Liver (tissue), 3 donors: Measurements from ENCODE around the gene MCM7.

ENCODE experiments used
- EGR1 ChIP-seq, 2 donors: IDR thresholded peaks; 2 replicates each; pipeline ENCODE4 v1.6.1; 2016 to 2018; ENCODE audit warnings: antibody characterized with exemption in 2 of 2, low read depth in 2 of 2
- GABPA ChIP-seq, 2 donors: IDR thresholded peaks in 1 of 2; conservative IDR thresholded peaks in 1 of 2; 2 replicates each; pipeline ENCODE4 v1.6.1; 2016; ENCODE audit warnings: antibody characterized with exemption in 2 of 2, mild to moderate bottlenecking in 1 of 2, moderate library complexity in 1 of 2
- HNF4G ChIP-seq: IDR thresholded peaks from 2 replicates; pipeline ENCODE4 v1.6.1; 2016; ENCODE audit warnings: antibody characterized with exemption
- JUND ChIP-seq, 2 donors: IDR thresholded peaks; 2 replicates each; pipeline ENCODE4 v1.6.1; 2016; ENCODE audit warnings: antibody characterized with exemption in 2 of 2
- RAD21 ChIP-seq, 2 donors: IDR thresholded peaks; 2 replicates each; pipeline ENCODE4 v1.6.1; 2016; ENCODE audit warnings: antibody characterized with exemption in 2 of 2, mild to moderate bottlenecking in 2 of 2
- SP1 ChIP-seq: IDR thresholded peaks from 2 replicates; pipeline ENCODE4 v1.6.1; 2018; ENCODE audit warnings: antibody characterized with exemption, mild to moderate bottlenecking
- TAF1 ChIP-seq: conservative IDR thresholded peaks from 2 replicates; pipeline ENCODE4 v1.6.1; 2016; ENCODE audit warnings: antibody characterized with exemption, mild to moderate bottlenecking
- YY1 ChIP-seq: IDR thresholded peaks from 2 replicates; pipeline ENCODE4 v1.6.1; 2016; ENCODE audit warnings: antibody characterized with exemption, mild to moderate bottlenecking
- TF ChIP-seq, protein P1 (sequence below): fragments of 150-350 bp; IDR thresholded peaks from 2 replicates; pipeline ENCODE4 v1.5.1; 2017; ENCODE audit warnings: improper control_type of control experiment, low read depth, low read length; ENCODE audit not compliant: missing input control
- TF ChIP-seq, protein P2 (sequence below): IDR thresholded peaks from 2 replicates; pipeline ENCODE4 v1.6.1; 2016; ENCODE audit warnings: antibody characterized with exemption
- TF ChIP-seq, protein P3 (sequence below): IDR thresholded peaks from 2 replicates; pipeline ENCODE4 v1.6.1; 2016; ENCODE audit warnings: antibody characterized with exemption, mild to moderate bottlenecking
- donor health status: healthy.
- donor health status: healthy.

DNA sequence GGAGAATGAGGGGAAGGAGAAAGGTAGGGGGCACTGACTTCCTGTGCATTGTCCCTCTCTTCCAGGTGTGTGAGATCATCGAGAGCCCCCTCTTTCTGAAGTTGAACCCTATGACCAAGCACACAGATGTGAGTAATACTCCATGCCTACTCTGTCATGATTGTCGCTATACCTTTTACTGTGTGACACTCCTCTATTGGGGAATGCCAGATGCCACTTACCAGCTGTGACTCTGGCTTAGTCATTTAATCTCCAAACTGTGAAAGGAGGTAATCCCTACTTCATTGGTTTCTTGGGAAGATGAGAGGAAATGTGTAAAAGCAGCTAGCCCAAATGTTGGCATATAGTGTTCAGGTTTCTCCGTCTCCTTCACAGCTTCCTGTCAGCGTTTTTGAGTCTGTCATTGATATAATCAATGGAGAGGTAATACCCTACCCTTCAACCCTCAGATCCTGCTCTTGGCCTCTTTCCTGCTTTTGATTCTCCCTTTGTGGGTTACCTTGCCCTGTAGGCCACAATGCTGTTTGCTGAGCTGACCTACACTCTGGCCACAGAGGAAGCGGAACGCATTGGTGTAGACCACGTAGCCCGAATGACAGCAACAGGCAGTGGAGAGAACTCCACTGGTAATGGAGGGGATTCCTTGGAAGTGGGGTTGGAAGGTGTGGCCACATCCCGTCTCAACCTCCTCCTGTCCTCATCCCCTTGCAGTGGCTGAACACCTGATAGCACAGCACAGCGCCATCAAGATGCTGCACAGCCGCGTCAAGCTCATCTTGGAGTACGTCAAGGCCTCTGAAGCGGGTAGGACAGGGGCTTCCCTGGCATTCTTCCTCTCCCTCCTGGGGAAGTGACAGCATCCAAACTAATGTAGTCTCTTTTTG is 10.4 kb downstream of the MCM7 start:
- TF ChIP-seq, protein P1, sequence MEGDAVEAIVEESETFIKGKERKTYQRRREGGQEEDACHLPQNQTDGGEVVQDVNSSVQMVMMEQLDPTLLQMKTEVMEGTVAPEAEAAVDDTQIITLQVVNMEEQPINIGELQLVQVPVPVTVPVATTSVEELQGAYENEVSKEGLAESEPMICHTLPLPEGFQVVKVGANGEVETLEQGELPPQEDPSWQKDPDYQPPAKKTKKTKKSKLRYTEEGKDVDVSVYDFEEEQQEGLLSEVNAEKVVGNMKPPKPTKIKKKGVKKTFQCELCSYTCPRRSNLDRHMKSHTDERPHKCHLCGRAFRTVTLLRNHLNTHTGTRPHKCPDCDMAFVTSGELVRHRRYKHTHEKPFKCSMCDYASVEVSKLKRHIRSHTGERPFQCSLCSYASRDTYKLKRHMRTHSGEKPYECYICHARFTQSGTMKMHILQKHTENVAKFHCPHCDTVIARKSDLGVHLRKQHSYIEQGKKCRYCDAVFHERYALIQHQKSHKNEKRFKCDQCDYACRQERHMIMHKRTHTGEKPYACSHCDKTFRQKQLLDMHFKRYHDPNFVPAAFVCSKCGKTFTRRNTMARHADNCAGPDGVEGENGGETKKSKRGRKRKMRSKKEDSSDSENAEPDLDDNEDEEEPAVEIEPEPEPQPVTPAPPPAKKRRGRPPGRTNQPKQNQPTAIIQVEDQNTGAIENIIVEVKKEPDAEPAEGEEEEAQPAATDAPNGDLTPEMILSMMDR: no peak
- TF ChIP-seq GABPA (IDR thresholded peaks at IDR 0.05 in 1 of 2, conservative IDR thresholded peaks at IDR 0.05 in 1 of 2) (no peak), RAD21 (IDR thresholded peaks at IDR 0.05) (no peak), JUND (IDR thresholded peaks at IDR 0.05) (no peak), TAF1 (no peak), YY1 (no peak), SP1 (no peak), EGR1 (IDR thresholded peaks at IDR 0.05; ENCODE audit: low read depth in 2 of 2) (no peak), HNF4G (no peak)
- TF ChIP-seq, protein P2, sequence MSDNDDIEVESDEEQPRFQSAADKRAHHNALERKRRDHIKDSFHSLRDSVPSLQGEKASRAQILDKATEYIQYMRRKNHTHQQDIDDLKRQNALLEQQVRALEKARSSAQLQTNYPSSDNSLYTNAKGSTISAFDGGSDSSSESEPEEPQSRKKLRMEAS: no peak
- TF ChIP-seq, protein P3, sequence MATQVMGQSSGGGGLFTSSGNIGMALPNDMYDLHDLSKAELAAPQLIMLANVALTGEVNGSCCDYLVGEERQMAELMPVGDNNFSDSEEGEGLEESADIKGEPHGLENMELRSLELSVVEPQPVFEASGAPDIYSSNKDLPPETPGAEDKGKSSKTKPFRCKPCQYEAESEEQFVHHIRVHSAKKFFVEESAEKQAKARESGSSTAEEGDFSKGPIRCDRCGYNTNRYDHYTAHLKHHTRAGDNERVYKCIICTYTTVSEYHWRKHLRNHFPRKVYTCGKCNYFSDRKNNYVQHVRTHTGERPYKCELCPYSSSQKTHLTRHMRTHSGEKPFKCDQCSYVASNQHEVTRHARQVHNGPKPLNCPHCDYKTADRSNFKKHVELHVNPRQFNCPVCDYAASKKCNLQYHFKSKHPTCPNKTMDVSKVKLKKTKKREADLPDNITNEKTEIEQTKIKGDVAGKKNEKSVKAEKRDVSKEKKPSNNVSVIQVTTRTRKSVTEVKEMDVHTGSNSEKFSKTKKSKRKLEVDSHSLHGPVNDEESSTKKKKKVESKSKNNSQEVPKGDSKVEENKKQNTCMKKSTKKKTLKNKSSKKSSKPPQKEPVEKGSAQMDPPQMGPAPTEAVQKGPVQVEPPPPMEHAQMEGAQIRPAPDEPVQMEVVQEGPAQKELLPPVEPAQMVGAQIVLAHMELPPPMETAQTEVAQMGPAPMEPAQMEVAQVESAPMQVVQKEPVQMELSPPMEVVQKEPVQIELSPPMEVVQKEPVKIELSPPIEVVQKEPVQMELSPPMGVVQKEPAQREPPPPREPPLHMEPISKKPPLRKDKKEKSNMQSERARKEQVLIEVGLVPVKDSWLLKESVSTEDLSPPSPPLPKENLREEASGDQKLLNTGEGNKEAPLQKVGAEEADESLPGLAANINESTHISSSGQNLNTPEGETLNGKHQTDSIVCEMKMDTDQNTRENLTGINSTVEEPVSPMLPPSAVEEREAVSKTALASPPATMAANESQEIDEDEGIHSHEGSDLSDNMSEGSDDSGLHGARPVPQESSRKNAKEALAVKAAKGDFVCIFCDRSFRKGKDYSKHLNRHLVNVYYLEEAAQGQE: no peak
